Body of pancreas (tissue), 4 donors: ENCODE measurements around the gene ROBO1.

ENCODE experiments used
- POLR2A ChIP-seq, 3 donors: fragments of 450-650 bp; IDR thresholded peaks; one replicate each; pipeline ENCODE4 v1.6.1; 2016; ENCODE audit warnings: antibody characterized with exemption in 3 of 3, mild to moderate bottlenecking in 2 of 3
- TF ChIP-seq, protein P1 (sequence below), 7 experiments: fragments of 450-650 bp in 4 of 7; fragments of 200-600 bp in 3 of 7; sonication (generic) in 3 of 7; IDR thresholded peaks; one replicate each; pipeline ENCODE4 v1.5.1; 2016 to 2019; ENCODE audit warnings: antibody characterized with exemption in 7 of 7

DNA sequence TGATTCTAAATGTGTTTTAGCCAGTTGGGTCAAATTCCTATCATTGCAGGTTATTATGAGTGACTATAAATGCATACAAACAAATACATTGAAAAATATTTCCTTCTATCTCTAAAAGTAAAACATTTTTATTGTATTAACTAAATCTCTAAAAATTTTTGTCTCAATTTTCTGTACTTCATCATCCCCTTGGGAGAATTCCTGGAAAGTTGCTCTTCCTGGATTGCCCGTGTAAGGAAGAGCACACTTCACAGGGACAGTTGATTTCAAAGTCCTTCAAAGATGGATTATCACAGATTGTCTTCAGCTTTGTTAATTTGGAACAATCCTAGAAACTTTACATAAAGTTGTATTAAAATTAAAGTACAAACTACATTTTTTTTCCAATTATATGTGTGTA lies 595.6 kb downstream of the ROBO1 start:
- no peak for TF ChIP-seq POLR2A (IDR thresholded peaks at IDR 0.05)
- TF ChIP-seq, protein P1, sequence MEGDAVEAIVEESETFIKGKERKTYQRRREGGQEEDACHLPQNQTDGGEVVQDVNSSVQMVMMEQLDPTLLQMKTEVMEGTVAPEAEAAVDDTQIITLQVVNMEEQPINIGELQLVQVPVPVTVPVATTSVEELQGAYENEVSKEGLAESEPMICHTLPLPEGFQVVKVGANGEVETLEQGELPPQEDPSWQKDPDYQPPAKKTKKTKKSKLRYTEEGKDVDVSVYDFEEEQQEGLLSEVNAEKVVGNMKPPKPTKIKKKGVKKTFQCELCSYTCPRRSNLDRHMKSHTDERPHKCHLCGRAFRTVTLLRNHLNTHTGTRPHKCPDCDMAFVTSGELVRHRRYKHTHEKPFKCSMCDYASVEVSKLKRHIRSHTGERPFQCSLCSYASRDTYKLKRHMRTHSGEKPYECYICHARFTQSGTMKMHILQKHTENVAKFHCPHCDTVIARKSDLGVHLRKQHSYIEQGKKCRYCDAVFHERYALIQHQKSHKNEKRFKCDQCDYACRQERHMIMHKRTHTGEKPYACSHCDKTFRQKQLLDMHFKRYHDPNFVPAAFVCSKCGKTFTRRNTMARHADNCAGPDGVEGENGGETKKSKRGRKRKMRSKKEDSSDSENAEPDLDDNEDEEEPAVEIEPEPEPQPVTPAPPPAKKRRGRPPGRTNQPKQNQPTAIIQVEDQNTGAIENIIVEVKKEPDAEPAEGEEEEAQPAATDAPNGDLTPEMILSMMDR (IDR thresholded peaks at IDR 0.05), result no peak
